ENCODE measurements around the gene PDZRN3.

GRCh38 chr3:73561494-73561893, 63.2 kb downstream of the PDZRN3 start:
- TF ChIP-seq CTCF (IDR thresholded peaks at IDR 0.05) (no peak), POLR2A (IDR thresholded peaks at IDR 0.05) (no peak)
